Dermis blood vessel endothelial cell (primary cell): ENCODE results near the gene NDUFV2. TPM values are rescaled to one million over a fixed set of nuclear protein-coding genes. Genes with fewer than 3 reads are reported as not detected.
"Not testable (repeated sequence)": the region's sequence is repeated elsewhere in the genome, so short reads cannot be mapped to it uniquely, and the experiment has no call there.

Source experiments
- DNase-seq: peaks from one replicate; pipeline ENCODE4 v3.0.0; 2010
- total RNA-seq: library from RNA; depleted of rRNA; stranded (reverse); fragments of >200 nt; gene quantifications from 2 replicates; pipeline ENCODE4 v1.2.3, GENCODE V29; 2014

Gene NDUFV2
- total RNA-seq, 1 donor from 2014 or later: 93.9 TPM

GRCh38 chr18:9157806-9158205 lies 55.3 kb downstream of the NDUFV2 start:
- DNase-seq: no peak

- DNase-seq: no peak
Observed at GRCh38 chr18:9160014-9160413, 57.5 kb downstream of the NDUFV2 start.

GRCh38 chr18:9162663-9163062 lies 60.2 kb downstream of the NDUFV2 start:
- not testable (repeated sequence) for DNase-seq

- not testable (repeated sequence) for DNase-seq
Observed at GRCh38 chr18:9164149-9164548, 61.6 kb downstream of the NDUFV2 start.

- not testable (repeated sequence) for DNase-seq
Observed at GRCh38 chr18:9165883-9166282, 63.4 kb downstream of the NDUFV2 start.

GRCh38 chr18:9169515-9169914 lies 67.0 kb downstream of the NDUFV2 start:
- not testable (repeated sequence) for DNase-seq

- not testable (repeated sequence) for DNase-seq
Observed at GRCh38 chr18:9171919-9172318, 69.4 kb downstream of the NDUFV2 start.

- no peak for DNase-seq
Observed at GRCh38 chr18:9172506-9173127, 70.1 kb downstream of the NDUFV2 start.

- DNase-seq: no peak
Observed at GRCh38 chr18:9173770-9174233, 71.3 kb downstream of the NDUFV2 start.

GRCh38 chr18:9174302-9174701 lies 71.8 kb downstream of the NDUFV2 start:
- DNase-seq: no peak

GRCh38 chr18:9175115-9175514 lies 72.6 kb downstream of the NDUFV2 start:
- no peak for DNase-seq

- no peak for DNase-seq
Observed at GRCh38 chr18:9177031-9177430, 74.5 kb downstream of the NDUFV2 start.

- DNase-seq: no peak
Observed at GRCh38 chr18:9177466-9177865, 75.0 kb downstream of the NDUFV2 start.

GRCh38 chr18:9178557-9178956 lies 76.1 kb downstream of the NDUFV2 start:
- DNase-seq: no peak

GRCh38 chr18:9181275-9181674 lies 78.8 kb downstream of the NDUFV2 start:
- DNase-seq: no peak

GRCh38 chr18:9182852-9183399 lies 80.4 kb downstream of the NDUFV2 start:
- no peak for DNase-seq

Other genes starting within 250 kb of the NDUFV2 start
- 23.3 and 50.2 TPM in 2 replicates for gene ANKRD12, start 34.1 kb downstream of the NDUFV2 start, total RNA-seq
- gene TWSG1, start 232.1 kb downstream of the NDUFV2 start, total RNA-seq: 91.6 and 102 TPM in 2 replicates